ENCODE measurements around the gene RRP36.

- TF ChIP-seq ZNF362 (tag by site-specific recombination; IDR thresholded peaks at IDR 0.05) (no peak), ZNF423 (tag by site-specific recombination; IDR thresholded peaks at IDR 0.05) (no peak), KLF1 (tag by site-specific recombination; IDR thresholded peaks at IDR 0.05) (no peak), CTCF (tag by site-specific recombination; IDR thresholded peaks at IDR 0.05) (no peak), ELK4 (IDR thresholded peaks at IDR 0.05; ENCODE audit: borderline replicate concordance, low read depth, low read length) (no peak), ZNF776 (tag by site-specific recombination; IDR thresholded peaks at IDR 0.05; ENCODE audit: borderline replicate concordance) (no peak), REST (tag by site-specific recombination; IDR thresholded peaks at IDR 0.05) (no peak), MEIS1 (CRISPR knock-in tag; IDR thresholded peaks at IDR 0.05; ENCODE audit: borderline replicate concordance) (no peak), ZBTB8A (tag by site-specific recombination; IDR thresholded peaks at IDR 0.05) (no peak), SCRT2 (tag by site-specific recombination; IDR thresholded peaks at IDR 0.05) (no peak)
Measured at GRCh38 chr6:43020052-43020705, 1.2 kb upstream of the RRP36 start.
